ENCODE data around the gene ELL.

ELL gene

DNA sequence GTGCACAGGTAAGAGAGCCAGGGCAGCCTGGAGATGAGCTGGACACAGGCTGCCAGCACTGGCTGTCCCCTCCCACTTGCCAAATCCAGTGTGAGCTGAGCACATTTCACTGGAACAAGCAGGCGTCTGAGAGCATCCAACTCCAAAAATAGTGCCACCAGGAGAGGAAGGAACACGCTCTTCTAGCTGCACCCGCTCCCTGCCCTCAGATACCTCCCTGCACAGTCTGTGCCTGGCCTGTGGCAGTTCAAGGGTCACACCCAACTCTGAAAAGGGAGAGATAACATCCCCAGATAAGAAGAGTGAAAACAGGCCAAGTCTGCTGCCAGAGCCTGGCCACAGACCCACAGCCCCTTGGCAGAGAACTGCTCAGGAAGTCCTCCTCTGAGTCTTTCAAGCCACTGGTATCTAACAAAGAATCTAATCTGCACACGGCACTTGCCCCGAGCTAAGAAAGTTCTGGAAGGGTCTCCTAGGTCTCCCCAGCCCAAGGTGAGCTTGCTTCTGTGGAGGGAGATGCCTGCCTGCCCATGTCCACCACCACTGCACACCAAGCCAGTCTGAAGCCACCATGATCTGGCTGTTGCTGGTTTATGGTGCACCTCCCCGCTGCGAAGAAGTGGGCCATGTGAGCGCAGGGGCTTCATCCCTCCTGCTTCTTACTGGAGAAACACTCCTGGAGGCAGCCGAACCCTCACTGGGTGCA lies 14.7 kb downstream of the ELL start:
- H3K4me1 Mint-ChIP-seq (ENCODE audit: low read depth in 2 of 2): peaks cover 58 to 72% of the 10 kb centered on the region in 2 donors

GRCh38 chr19:18506101-18506930 lies 15.6 kb downstream of the ELL start:
- peaks cover 73% of the 10 kb centered on the region for H3K36me3 Mint-ChIP-seq (ENCODE audit: insufficient read depth)
- DNase-seq: no peak
- peak; percentile 49 for ATAC-seq (replicated peaks)
- H3K27me3 Mint-ChIP-seq: no peaks in the 10 kb centered on the region
- H3K4me1 Mint-ChIP-seq (ENCODE audit: low read depth in 2 of 2): peaks cover 61 to 78% of the 10 kb centered on the region in 2 donors
- H3K9me3 Mint-ChIP-seq: no peaks in the 10 kb centered on the region
- H3K4me3 Mint-ChIP-seq: peak overlapping the region; percentile 81 to 92
- H3K27ac Mint-ChIP-seq: peak overlapping the region; percentile 96 to 99

More for the DNA sequence above, 14.7 kb downstream of the ELL start:
- DNase-seq (peak in 1 of 3 experiments; percentile 50), ATAC-seq (replicated peaks) (peak; percentile 70)
- Mint-ChIP-seq H3K9me3 (no peaks in the 10 kb centered on the region), H3K27ac (peak overlapping the region; percentile 96 to 99), H3K27me3 (no peaks in the 10 kb centered on the region), H3K36me3 (ENCODE audit: insufficient read depth) (peaks cover 74% of the 10 kb centered on the region), H3K4me3 (peak overlapping the region; percentile 81 to 92)

- DNase-seq (no peak), ATAC-seq (replicated peaks) (no peak)
- Mint-ChIP-seq H3K4me1 (ENCODE audit: low read depth in 2 of 2) (peaks cover 70 to 85% of the 10 kb centered on the region in 2 donors), H3K4me3 (peak overlapping the region; percentile 71 to 92), H3K27ac (peak overlapping the region; percentile 96 to 99), H3K36me3 (ENCODE audit: insufficient read depth) (peaks cover 72% of the 10 kb centered on the region), H3K9me3 (no peaks in the 10 kb centered on the region), H3K27me3 (no peaks in the 10 kb centered on the region)
Measured at GRCh38 chr19:18504886-18505610, 16.8 kb downstream of the ELL start.

DNA sequence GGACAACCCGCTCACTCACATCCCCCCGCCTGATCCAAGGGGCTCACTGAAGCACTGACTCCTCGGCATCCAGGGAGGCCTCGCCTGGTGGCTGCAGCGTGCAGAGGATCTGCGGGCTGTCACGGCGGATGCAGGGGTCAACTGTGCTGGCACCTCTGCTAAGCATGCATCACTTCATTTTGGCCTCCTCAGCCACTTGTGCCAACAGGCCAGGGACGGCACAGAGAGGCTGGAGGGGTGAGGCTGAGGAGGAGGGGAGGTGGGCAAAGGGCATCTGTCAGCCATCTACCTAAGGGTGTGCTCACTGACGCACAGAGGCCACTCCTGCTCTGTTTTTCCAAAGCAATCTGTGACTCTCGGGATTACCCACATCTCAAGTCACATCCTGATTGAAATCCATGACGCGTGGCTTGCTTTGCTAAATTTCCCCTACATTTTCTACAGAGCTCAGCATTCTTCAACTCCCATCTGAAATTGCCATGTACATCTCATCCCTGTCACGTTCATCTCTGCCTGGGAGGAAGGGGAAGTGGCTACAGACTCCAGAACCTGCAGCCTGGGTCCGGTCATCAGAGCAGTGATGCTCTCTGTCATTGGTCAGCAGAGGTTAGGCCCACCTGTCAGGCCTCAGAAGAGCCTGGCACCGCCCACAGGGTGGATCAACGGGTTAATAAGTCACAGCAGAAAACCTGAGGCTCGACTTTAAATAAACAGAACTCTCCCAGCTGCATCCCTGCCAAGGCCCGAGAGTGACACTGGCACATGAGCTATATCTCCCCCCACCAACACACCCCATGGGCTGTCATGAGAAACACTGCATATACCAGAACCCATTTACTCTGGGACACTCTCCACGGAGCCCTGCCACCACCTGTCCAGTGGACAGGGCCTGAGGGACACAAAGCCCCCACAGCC lies 17.6 kb downstream of the ELL start:
- DNase-seq (no peak), ATAC-seq (replicated peaks) (no peak)
- Mint-ChIP-seq H3K27ac (peak overlapping the region; percentile 96 to 99), H3K9me3 (no peaks in the 10 kb centered on the region), H3K4me1 (ENCODE audit: low read depth in 2 of 2) (peaks cover 77 to 91% of the 10 kb centered on the region in 2 donors), H3K4me3 (peak overlapping the region; percentile 71 to 92), H3K36me3 (ENCODE audit: insufficient read depth) (peaks cover 72% of the 10 kb centered on the region), H3K27me3 (no peaks in the 10 kb centered on the region)

DNA sequence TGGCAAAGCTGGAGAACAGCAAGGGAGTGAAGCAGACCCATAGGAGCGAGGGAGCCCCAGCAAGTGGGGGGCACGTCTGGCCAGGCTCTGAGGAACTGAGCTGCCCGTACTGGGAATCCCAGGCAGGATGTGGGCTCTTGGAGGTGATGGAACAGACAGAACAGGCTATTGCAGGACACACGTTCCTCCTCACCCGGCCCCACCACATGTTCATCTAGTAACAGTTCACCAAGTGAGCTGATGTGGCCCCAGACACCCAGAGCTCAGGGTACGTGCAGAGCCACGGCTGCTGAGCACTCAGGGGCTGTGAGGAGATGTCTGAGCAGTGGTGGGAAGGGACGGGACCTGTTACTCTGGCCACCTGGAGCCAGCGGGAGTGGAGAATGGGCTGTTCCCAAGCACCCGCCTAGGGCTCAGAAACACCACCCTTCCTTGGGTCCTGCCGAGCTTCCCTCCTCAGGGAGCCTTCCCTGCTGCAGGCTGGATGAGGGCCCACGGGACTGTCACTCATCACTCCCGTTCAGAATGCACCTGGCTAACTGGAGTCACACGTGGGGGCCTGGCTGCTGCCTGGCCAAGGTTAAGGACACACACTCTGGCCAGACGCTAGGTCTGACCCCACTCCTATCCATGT lies 18.4 kb downstream of the ELL start:
- no peaks in the 10 kb centered on the region for H3K9me3 Mint-ChIP-seq
- H3K27ac Mint-ChIP-seq: peak overlapping the region; percentile 96 to 99
- H3K27me3 Mint-ChIP-seq: no peaks in the 10 kb centered on the region
- peaks cover 68% of the 10 kb centered on the region for H3K36me3 Mint-ChIP-seq (ENCODE audit: insufficient read depth)
- ATAC-seq (replicated peaks) (no peak), DNase-seq (no peak)
- peak overlapping the region; percentile 71 to 92 for H3K4me3 Mint-ChIP-seq
- H3K4me1 Mint-ChIP-seq (ENCODE audit: low read depth in 2 of 2): peaks cover 82 to 91% of the 10 kb centered on the region in 2 donors

DNA sequence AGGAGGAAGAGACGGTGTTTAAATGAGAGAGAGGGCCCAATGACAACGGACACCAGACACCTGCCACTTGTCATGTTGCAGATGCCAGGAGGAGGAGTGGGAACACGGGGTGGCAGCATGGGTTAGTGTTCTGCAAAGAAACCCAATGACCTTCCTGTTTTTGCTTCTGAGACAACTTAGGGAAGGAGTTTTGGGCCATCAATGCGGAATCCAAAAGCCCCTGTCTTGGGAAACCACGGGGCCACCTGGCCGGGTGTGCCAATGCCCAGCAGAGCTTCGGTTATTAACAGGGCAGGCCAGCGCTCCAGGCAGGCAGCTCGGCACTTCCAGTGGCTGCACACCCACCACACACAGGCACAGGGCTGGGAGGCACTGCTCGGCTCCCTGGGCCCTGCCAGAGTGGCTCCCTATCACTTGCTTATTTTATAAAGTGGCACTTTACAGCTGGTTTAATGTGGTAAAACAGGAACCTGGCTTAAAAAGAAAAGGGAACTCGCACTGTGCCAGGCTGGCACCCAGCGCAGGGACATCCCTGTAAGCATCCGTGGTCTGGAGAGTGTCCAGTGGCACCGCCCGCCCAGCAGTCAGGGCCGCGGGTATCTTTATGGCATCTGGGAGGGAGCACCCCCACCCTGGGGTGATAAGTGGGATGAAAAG lies 19.1 kb downstream of the ELL start:
- Mint-ChIP-seq H3K27me3 (no peaks in the 10 kb centered on the region), H3K27ac (peak overlapping the region; percentile 94 to 99), H3K36me3 (ENCODE audit: insufficient read depth) (peaks cover 74% of the 10 kb centered on the region), H3K9me3 (no peaks in the 10 kb centered on the region), H3K4me1 (ENCODE audit: low read depth in 2 of 2) (peaks cover 80 to 91% of the 10 kb centered on the region in 2 donors), H3K4me3 (peak overlapping the region; percentile 71 to 92)
- no peak for DNase-seq
- ATAC-seq (replicated peaks): no peak

DNA sequence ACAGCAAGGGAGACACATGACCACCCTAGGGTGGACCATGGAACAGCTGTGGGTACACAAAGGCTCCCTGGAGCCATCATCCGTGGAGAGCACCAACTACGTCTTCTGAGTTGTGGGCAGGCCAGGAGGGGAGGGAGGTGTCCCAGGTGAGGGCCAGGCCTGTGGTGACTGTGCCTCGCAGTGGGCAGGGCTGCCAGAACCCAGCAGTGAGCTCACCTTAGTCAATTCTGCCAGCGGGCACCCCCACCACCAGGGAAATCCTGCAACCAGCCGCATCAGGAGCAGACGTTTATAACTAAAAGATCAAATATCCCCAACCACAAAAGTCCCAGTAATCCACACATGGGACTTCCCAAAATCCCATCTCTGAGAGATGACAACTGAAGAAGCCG lies 19.6 kb downstream of the ELL start:
- H3K4me1 Mint-ChIP-seq (ENCODE audit: low read depth in 2 of 2): peaks cover 77 to 88% of the 10 kb centered on the region in 2 donors
- peaks cover 78% of the 10 kb centered on the region for H3K36me3 Mint-ChIP-seq (ENCODE audit: insufficient read depth)
- peak overlapping the region; percentile 94 to 99 for H3K27ac Mint-ChIP-seq
- DNase-seq (peak in 2 of 3 experiments; percentile 46 to 49), ATAC-seq (replicated peaks) (peak; percentile 58)
- no peaks in the 10 kb centered on the region for H3K9me3 Mint-ChIP-seq
- no peaks in the 10 kb centered on the region for H3K27me3 Mint-ChIP-seq
- H3K4me3 Mint-ChIP-seq: peak overlapping the region; percentile 60 to 92

DNA sequence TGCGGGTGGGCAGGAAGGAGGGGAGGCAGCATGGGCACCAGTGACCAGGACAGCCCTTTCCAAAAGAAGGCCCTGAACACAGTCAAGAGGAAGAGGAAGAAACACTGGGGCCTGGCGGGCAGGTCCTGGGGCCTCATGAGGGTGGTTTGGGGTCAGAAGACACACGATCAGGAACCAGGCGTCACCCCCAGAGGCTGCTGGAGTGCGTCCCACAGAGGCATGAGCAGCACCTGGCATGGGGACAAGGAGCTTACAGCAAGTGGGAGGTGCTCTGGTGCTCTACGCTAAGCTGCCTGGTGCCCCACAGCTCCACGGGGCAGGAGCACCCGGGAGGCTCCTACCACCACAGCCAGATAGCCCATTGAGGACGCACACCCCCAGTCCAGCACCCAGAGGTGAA lies 20.0 kb downstream of the ELL start:
- Mint-ChIP-seq H3K4me3 (peak overlapping the region; percentile 60 to 92), H3K9me3 (no peaks in the 10 kb centered on the region), H3K36me3 (ENCODE audit: insufficient read depth) (peaks cover 74% of the 10 kb centered on the region), H3K27ac (peak overlapping the region; percentile 94 to 99), H3K4me1 (ENCODE audit: low read depth in 2 of 2) (peaks cover 77 to 88% of the 10 kb centered on the region in 2 donors), H3K27me3 (no peaks in the 10 kb centered on the region)
- no peak for DNase-seq
- peak; percentile 31 for ATAC-seq (replicated peaks)

DNA sequence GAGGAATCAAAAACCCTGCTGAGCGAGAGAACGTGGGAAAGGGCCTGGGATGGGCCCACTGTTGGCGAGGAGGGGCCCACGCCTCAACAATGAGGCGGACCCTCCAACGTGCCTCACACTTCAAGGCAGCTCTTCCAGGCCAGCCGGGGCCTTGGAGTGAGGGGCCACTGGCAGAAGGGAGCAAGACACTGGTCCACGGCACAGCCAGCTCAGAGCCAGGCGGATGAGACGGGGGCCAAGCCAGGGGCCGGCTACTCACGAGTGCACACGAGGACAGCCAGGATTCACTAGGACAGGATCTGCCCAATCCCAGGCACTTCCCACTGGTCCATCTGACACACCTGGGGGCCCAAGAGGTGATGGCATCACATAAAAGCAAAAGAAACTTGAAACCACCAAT lies 20.5 kb downstream of the ELL start:
- Mint-ChIP-seq H3K9me3 (no peaks in the 10 kb centered on the region), H3K27me3 (no peaks in the 10 kb centered on the region), H3K4me1 (ENCODE audit: low read depth in 2 of 2) (peaks cover 77 to 88% of the 10 kb centered on the region in 2 donors), H3K4me3 (peak overlapping the region; percentile 60 to 92), H3K36me3 (ENCODE audit: insufficient read depth) (peaks cover 74% of the 10 kb centered on the region), H3K27ac (peak overlapping the region; percentile 94 to 99)
- DNase-seq: no peak
- no peak for ATAC-seq (replicated peaks)

DNA sequence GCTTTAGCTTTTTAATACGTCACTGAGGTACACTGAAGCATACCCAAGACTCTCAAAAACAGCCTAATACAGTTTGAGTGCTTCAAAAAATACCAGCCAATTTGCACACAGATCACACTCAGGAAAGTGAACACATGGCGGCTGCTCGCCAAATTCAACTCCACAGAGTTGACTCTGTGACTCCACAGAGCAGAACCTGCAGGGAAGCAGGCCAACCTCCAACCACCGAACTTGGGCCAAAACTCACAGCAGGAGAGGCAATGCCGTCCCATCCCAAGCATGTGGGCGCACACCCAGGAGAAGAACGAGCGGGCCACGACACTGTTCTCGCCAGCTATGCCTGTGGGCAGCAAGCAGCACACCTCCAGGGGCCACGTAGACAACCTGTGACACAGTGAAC lies 21.1 kb downstream of the ELL start:
- peaks cover 74% of the 10 kb centered on the region for H3K36me3 Mint-ChIP-seq (ENCODE audit: insufficient read depth)
- no peak for DNase-seq

DNA sequence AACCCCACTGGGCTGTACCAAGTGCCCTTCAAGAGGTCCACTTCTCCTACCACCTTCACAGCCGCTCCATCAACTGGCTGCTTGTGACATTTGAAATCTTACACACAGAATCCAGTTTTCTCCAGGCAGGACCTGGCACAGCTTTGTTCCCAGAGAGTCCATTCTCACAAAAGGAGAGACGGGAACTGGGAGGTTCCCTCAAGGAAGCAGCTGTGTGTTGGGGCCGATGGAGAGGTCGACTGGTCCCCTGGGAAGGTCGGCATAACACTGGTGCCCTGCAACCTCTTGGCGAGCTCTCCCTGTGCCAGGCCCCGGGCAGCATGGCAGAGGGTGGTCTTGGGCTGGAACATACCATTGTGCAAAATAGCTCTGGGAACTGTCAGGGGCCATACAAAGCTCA lies 21.5 kb downstream of the ELL start:
- no peaks in the 10 kb centered on the region for H3K9me3 Mint-ChIP-seq
- peak overlapping the region; percentile 98 to 99 for H3K27ac Mint-ChIP-seq
- H3K4me3 Mint-ChIP-seq: peak overlapping the region; percentile 60 to 92
- no peaks in the 10 kb centered on the region for H3K27me3 Mint-ChIP-seq
- ATAC-seq (replicated peaks) (no peak), DNase-seq (no peak)
- peaks cover 77 to 88% of the 10 kb centered on the region in 2 donors for H3K4me1 Mint-ChIP-seq (ENCODE audit: low read depth in 2 of 2)
- peaks cover 76% of the 10 kb centered on the region for H3K36me3 Mint-ChIP-seq (ENCODE audit: insufficient read depth)

More for the DNA sequence above, 21.1 kb downstream of the ELL start:
- no peak for ATAC-seq (replicated peaks)
- Mint-ChIP-seq H3K4me1 (ENCODE audit: low read depth in 2 of 2) (peaks cover 77 to 88% of the 10 kb centered on the region in 2 donors), H3K9me3 (no peaks in the 10 kb centered on the region), H3K4me3 (peak overlapping the region; percentile 60 to 92), H3K27me3 (no peaks in the 10 kb centered on the region), H3K27ac (peak overlapping the region; percentile 98 to 99)
